ENCODE measurements around the gene G2E3.

DNA sequence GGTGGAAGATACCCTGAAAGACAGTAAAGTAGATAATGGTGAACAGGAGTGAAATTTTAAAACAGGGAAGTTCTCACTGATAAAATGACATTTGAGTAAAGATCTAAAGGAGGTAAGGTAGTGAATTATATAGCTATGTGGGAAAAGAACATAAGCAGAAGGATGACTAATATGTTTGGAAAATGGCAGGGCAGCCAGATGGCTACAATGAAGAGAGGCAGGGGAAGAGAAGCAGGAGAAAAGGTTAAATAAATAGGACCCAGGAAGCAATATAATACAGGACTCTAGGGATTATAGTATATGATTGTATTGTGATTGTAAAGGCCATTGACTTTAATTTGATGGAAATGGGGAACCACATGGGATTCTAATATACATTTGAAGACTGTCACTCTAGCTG, 96.2 kb downstream of the G2E3 start:
- TF ChIP-seq CTCF (IDR thresholded peaks at IDR 0.05) (no peak), POLR2A (IDR thresholded peaks at IDR 0.05) (no peak), POLR2AphosphoS5 (IDR thresholded peaks at IDR 0.05) (no peak), EP300 (IDR thresholded peaks at IDR 0.05; ENCODE audit: low read depth) (no peak)
